Tibial nerve (tissue), 4 donors: ENCODE data around the gene ARID4A.

Experiments used
- EP300 ChIP-seq, 2 donors: sonication (generic); formaldehyde crosslinking; IDR thresholded peaks; one replicate each; pipeline ENCODE4 v1.6.1; 2017; ENCODE audit warnings: antibody characterized with exemption in 2 of 2, mild to moderate bottlenecking in 1 of 2
- POLR2A ChIP-seq, 2 donors: fragments of 450-650 bp; IDR thresholded peaks; one replicate each; pipeline ENCODE4 v1.6.1; 2017; ENCODE audit warnings: antibody characterized with exemption in 2 of 2, mild to moderate bottlenecking in 2 of 2, moderate library complexity in 2 of 2
- TF ChIP-seq, protein P1 (sequence below), 5 experiments: fragments of 200-600 bp in 3 of 5; fragments of 450-650 bp in 2 of 5; sonication (generic) in 3 of 5; IDR thresholded peaks; one replicate each; pipeline ENCODE4 v1.5.1; 2016 to 2019; ENCODE audit warnings: antibody characterized with exemption in 5 of 5, mild to moderate bottlenecking in 3 of 5, moderate library complexity in 2 of 5

DNA sequence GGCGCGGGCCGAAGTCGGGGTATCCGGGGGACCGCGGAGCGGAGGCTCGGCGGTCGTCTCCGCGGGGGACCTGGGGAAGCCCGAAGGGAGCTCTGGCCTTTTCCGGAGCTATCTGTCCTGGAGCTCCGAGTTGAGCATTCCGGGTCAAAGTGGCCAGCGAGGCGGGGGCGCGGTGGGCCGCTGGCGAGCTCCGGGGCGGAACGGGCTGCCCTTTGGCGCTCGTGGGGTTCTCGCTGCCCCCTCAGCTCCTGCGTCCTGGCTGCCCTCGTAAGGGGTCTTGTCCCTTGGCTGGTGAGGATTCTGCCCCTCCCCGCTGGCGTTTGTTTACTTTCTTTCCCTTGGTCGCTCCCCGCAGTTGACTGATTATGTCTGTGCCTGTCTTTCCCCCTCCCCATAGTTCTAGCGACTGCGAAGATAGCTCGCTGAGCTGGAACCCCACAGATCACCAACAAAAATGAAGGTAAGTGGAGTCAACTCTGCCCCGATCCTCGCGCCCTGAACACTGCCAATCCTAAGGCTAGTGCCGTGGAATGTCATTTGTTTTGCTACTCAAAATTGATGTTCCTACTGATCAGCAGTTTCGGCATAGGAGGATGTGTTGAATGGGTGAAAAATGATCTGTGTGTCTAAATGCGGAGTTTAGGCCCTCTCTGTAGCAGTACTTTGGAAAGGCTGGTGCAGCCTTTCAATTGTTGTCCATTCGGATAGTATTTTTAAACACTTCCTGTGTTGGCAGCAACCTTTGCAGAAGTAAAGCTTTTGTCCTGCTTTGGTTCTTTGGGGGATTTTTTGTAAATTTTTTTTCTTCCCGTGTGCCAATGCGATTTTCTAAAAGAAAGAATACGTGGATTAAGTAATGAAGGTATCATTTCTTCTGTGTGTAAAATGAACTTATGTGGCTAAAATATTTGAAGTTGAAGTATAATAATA lies 1.3 kb downstream of the ARID4A start:
- TF ChIP-seq, protein P1, sequence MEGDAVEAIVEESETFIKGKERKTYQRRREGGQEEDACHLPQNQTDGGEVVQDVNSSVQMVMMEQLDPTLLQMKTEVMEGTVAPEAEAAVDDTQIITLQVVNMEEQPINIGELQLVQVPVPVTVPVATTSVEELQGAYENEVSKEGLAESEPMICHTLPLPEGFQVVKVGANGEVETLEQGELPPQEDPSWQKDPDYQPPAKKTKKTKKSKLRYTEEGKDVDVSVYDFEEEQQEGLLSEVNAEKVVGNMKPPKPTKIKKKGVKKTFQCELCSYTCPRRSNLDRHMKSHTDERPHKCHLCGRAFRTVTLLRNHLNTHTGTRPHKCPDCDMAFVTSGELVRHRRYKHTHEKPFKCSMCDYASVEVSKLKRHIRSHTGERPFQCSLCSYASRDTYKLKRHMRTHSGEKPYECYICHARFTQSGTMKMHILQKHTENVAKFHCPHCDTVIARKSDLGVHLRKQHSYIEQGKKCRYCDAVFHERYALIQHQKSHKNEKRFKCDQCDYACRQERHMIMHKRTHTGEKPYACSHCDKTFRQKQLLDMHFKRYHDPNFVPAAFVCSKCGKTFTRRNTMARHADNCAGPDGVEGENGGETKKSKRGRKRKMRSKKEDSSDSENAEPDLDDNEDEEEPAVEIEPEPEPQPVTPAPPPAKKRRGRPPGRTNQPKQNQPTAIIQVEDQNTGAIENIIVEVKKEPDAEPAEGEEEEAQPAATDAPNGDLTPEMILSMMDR (IDR thresholded peaks at IDR 0.05): no peak
- no peak for TF ChIP-seq POLR2A (IDR thresholded peaks at IDR 0.05)
- TF ChIP-seq EP300 (IDR thresholded peaks at IDR 0.05): peak in 1 of 2 donors; percentile 35
